Measurements from ENCODE around the gene GAB3.

The GAB3 gene

GRCh38 chrX:154742613-154743012 lies 8.3 kb downstream of the GAB3 start:
- Histone ChIP-seq H3K36me3 (ENCODE audit: insufficient read depth, low read length) (no peaks in the 10 kb centered on the region), H3K4me1 (ENCODE audit: insufficient read depth, low read length, poor library complexity, severe bottlenecking) (peaks cover 25% of the 10 kb centered on the region), H3K9me2 (replicated peaks; ENCODE audit: low read depth, low read length) (no peaks in the 10 kb centered on the region), H3K4me3 (ENCODE audit: low read length, poor library complexity, severe bottlenecking) (no peak overlapping the region), H3F3A (ENCODE audit: low read depth) (no peaks in the 10 kb centered on the region), H3K79me2 (ENCODE audit: insufficient read depth, low read length) (0 out of 2 replicates have a peak, but pooled peaks cover 12% of the 10 kb centered on the region), H2AFZ (ENCODE audit: low read length) (no peak overlapping the region), H4K20me1 (ENCODE audit: insufficient read depth, low read length, poor library complexity, severe bottlenecking) (no peaks in the 10 kb centered on the region), H3K9me3 (ENCODE audit: insufficient read depth, low read depth, low read length) (peaks cover 5% of the 10 kb centered on the region; the same call in 1 of the 2 replicates), H3K9ac (ENCODE audit: low read depth, low read length, poor library complexity, severe bottlenecking) (no peak overlapping the region), H3K4me2 (ENCODE audit: low read depth, low read length, poor library complexity, severe bottlenecking) (no peak overlapping the region), H3K27me3 (ENCODE audit: insufficient read depth, low read length, poor library complexity, severe bottlenecking) (no peaks in the 10 kb centered on the region)
- TF ChIP-seq CTCF (conservative IDR thresholded peaks at IDR 0.05; ENCODE audit: low read length) (no peak), EZH2phosphoT487 (IDR thresholded peaks at IDR 0.05; ENCODE audit: borderline replicate concordance) (no peak)

- H3K4me3 ChIP-seq (ENCODE audit: low read length, poor library complexity, severe bottlenecking), result no peak overlapping the region
- H3K79me2 ChIP-seq (ENCODE audit: insufficient read depth, low read length), result peaks cover 29% of the 10 kb centered on the region
- H4K20me1 ChIP-seq (ENCODE audit: insufficient read depth, low read length, poor library complexity, severe bottlenecking), result no peaks in the 10 kb centered on the region
- no peaks in the 10 kb centered on the region for H3K27me3 ChIP-seq (ENCODE audit: insufficient read depth, low read length, poor library complexity, severe bottlenecking)
- H3K36me3 ChIP-seq (ENCODE audit: insufficient read depth, low read length), result no peaks in the 10 kb centered on the region
- peaks cover 4% of the 10 kb centered on the region; the same call in 1 of the 2 replicates for H3F3A ChIP-seq (ENCODE audit: low read depth)
- no peaks in the 10 kb centered on the region for H3K9me3 ChIP-seq (ENCODE audit: insufficient read depth, low read depth, low read length)
- no peak overlapping the region for H2AFZ ChIP-seq (ENCODE audit: low read length)
- peaks cover 50% of the 10 kb centered on the region for H3K4me1 ChIP-seq (ENCODE audit: insufficient read depth, low read length, poor library complexity, severe bottlenecking)
- TF ChIP-seq EZH2phosphoT487 (IDR thresholded peaks at IDR 0.05; ENCODE audit: borderline replicate concordance) (no peak), CTCF (conservative IDR thresholded peaks at IDR 0.05; ENCODE audit: low read length) (no peak)
- H3K4me2 ChIP-seq (ENCODE audit: low read depth, low read length, poor library complexity, severe bottlenecking), result peak overlapping the region; percentile 30
- H3K9ac ChIP-seq (ENCODE audit: low read depth, low read length, poor library complexity, severe bottlenecking), result no peak overlapping the region
- H3K9me2 ChIP-seq (replicated peaks; ENCODE audit: low read depth, low read length), result no peaks in the 10 kb centered on the region
Measured at GRCh38 chrX:154739952-154740465, 10.9 kb downstream of the GAB3 start.

GRCh38 chrX:154738011-154738738 lies 12.7 kb downstream of the GAB3 start:
- H3K4me2 ChIP-seq (ENCODE audit: low read depth, low read length, poor library complexity, severe bottlenecking), result peak overlapping the region; percentile 68
- no peak overlapping the region for H2AFZ ChIP-seq (ENCODE audit: low read length)
- H3K9me3 ChIP-seq (ENCODE audit: insufficient read depth, low read depth, low read length), result no peaks in the 10 kb centered on the region
- no peaks in the 10 kb centered on the region for H3K27me3 ChIP-seq (ENCODE audit: insufficient read depth, low read length, poor library complexity, severe bottlenecking)
- TF ChIP-seq CTCF (conservative IDR thresholded peaks at IDR 0.05; ENCODE audit: low read length) (no peak), EZH2phosphoT487 (IDR thresholded peaks at IDR 0.05; ENCODE audit: borderline replicate concordance) (no peak)
- H3K36me3 ChIP-seq (ENCODE audit: insufficient read depth, low read length), result no peaks in the 10 kb centered on the region
- no peaks in the 10 kb centered on the region for H4K20me1 ChIP-seq (ENCODE audit: insufficient read depth, low read length, poor library complexity, severe bottlenecking)
- H3K79me2 ChIP-seq (ENCODE audit: insufficient read depth, low read length), result peaks cover 32% of the 10 kb centered on the region
- H3K4me1 ChIP-seq (ENCODE audit: insufficient read depth, low read length, poor library complexity, severe bottlenecking), result peaks cover 68% of the 10 kb centered on the region
- no peaks in the 10 kb centered on the region for H3K9me2 ChIP-seq (replicated peaks; ENCODE audit: low read depth, low read length)
- H3K4me3 ChIP-seq (ENCODE audit: low read length, poor library complexity, severe bottlenecking), result peak overlapping the region; percentile 57
- peak overlapping the region; percentile 72 for H3K9ac ChIP-seq (ENCODE audit: low read depth, low read length, poor library complexity, severe bottlenecking)
- H3F3A ChIP-seq (ENCODE audit: low read depth), result peaks cover 12% of the 10 kb centered on the region; the same call in 1 of the 2 replicates

Measured in Loucy (cell line).